Stomach smooth muscle (tissue), 2 donors: Measurements from ENCODE around the gene ZNF804A.
"Not testable (repeated sequence)": the region's sequence is repeated elsewhere in the genome, so short reads cannot be mapped to it uniquely, and the experiment has no call there.

ENCODE experiments used
- H3K27ac ChIP-seq: one replicate; pipeline ENCODE4 v1.7.0; 2013; ENCODE audit warnings: mild to moderate bottlenecking, low read length, inconsistent platforms
- H3K27me3 ChIP-seq, 2 donors: one replicate each; pipeline ENCODE4 v1.7.0; 2013; ENCODE audit warnings: low read length in 2 of 2; ENCODE audit not compliant: insufficient read depth in 2 of 2, control insufficient read depth in 1 of 2
- H3K36me3 ChIP-seq, 2 donors: one replicate each; pipeline ENCODE4 v1.7.0; 2013; ENCODE audit warnings: low read length in 2 of 2; ENCODE audit not compliant: control insufficient read depth in 2 of 2, insufficient read depth in 2 of 2
- H3K4me1 ChIP-seq: one replicate; pipeline ENCODE4 v1.7.0; 2013; ENCODE audit warnings: low read length; ENCODE audit not compliant: control insufficient read depth, insufficient read depth
- H3K4me3 ChIP-seq, 2 donors: one replicate each; pipeline ENCODE4 v1.7.0; 2013; ENCODE audit warnings: low read length in 2 of 2
- H3K9ac ChIP-seq, 2 donors: one replicate each; pipeline ENCODE4 v1.7.0; 2013; ENCODE audit warnings: low read length in 2 of 2, mild to moderate bottlenecking in 1 of 2
- H3K9me3 ChIP-seq, 2 donors: one replicate each; pipeline ENCODE4 v1.7.0; 2013; ENCODE audit warnings: low read length in 2 of 2; ENCODE audit not compliant: control insufficient read depth in 2 of 2
- donor health status: healthy.
- donor health status: Pancreatic carcinoma.

Gene ZNF804A

GRCh38 chr2:184875212-184875611, 276.9 kb downstream of the ZNF804A start:
- Histone ChIP-seq H3K9ac (no peak overlapping the region), H3K27me3 (no peaks in the 10 kb centered on the region)

GRCh38 chr2:184875911-184876310, 277.6 kb downstream of the ZNF804A start:
- no peak overlapping the region for H3K27ac ChIP-seq

More at GRCh38 chr2:184875212-184875611, 276.9 kb downstream of the ZNF804A start:
- Histone ChIP-seq H3K36me3 (no peaks in the 10 kb centered on the region), H3K4me1 (no peaks in the 10 kb centered on the region), H3K9me3 (no peaks in the 10 kb centered on the region), H3K4me3 (no peak overlapping the region), H3K27ac (no peak overlapping the region)

GRCh38 chr2:184877909-184878308, 279.6 kb downstream of the ZNF804A start:
- no peak overlapping the region for H3K9ac ChIP-seq
- H3K27ac ChIP-seq, result no peak overlapping the region
- H3K36me3 ChIP-seq, result no peaks in the 10 kb centered on the region
- no peaks in the 10 kb centered on the region for H3K27me3 ChIP-seq
- H3K9me3 ChIP-seq, result no peaks in the 10 kb centered on the region
- no peaks in the 10 kb centered on the region for H3K4me1 ChIP-seq
- H3K4me3 ChIP-seq, result no peak overlapping the region

More at GRCh38 chr2:184875911-184876310, 277.6 kb downstream of the ZNF804A start:
- Histone ChIP-seq H3K4me3 (no peak overlapping the region), H3K4me1 (no peaks in the 10 kb centered on the region), H3K36me3 (no peaks in the 10 kb centered on the region), H3K9me3 (no peaks in the 10 kb centered on the region), H3K9ac (no peak overlapping the region), H3K27me3 (no peaks in the 10 kb centered on the region)

- H3K27me3 ChIP-seq, result no peaks in the 10 kb centered on the region
- no peaks in the 10 kb centered on the region for H3K4me1 ChIP-seq
- H3K4me3 ChIP-seq, result no peak overlapping the region
- no peaks in the 10 kb centered on the region for H3K9me3 ChIP-seq
- no peaks in the 10 kb centered on the region for H3K36me3 ChIP-seq
- H3K27ac ChIP-seq, result no peak overlapping the region
- H3K9ac ChIP-seq, result no peak overlapping the region
Measured at GRCh38 chr2:184879671-184880070, 281.3 kb downstream of the ZNF804A start.

- H3K36me3 ChIP-seq, H3K9ac ChIP-seq, H3K9me3 ChIP-seq, H3K27ac ChIP-seq, H3K4me3 ChIP-seq, H3K27me3 ChIP-seq, H3K4me1 ChIP-seq: not testable (repeated sequence)
Measured at GRCh38 chr2:184886585-184886984, 288.3 kb downstream of the ZNF804A start.

- Histone ChIP-seq H3K9ac (no peak overlapping the region), H3K9me3 (no peaks in the 10 kb centered on the region), H3K27me3 (no peaks in the 10 kb centered on the region), H3K4me1 (no peaks in the 10 kb centered on the region), H3K27ac (no peak overlapping the region), H3K36me3 (no peaks in the 10 kb centered on the region), H3K4me3 (no peak overlapping the region)
Measured at GRCh38 chr2:184890311-184890710, 292.0 kb downstream of the ZNF804A start.

- H3K9me3 ChIP-seq, result no peaks in the 10 kb centered on the region
- H3K9ac ChIP-seq, result no peak overlapping the region
- H3K4me1 ChIP-seq, result no peaks in the 10 kb centered on the region
- no peak overlapping the region for H3K27ac ChIP-seq
- H3K36me3 ChIP-seq, result no peaks in the 10 kb centered on the region
- H3K4me3 ChIP-seq, result no peak overlapping the region
- H3K27me3 ChIP-seq, result no peaks in the 10 kb centered on the region
Measured at GRCh38 chr2:184904991-184905390, 306.7 kb downstream of the ZNF804A start.

- Histone ChIP-seq H3K36me3 (no peaks in the 10 kb centered on the region), H3K4me1 (no peaks in the 10 kb centered on the region), H3K4me3 (no peak overlapping the region), H3K27me3 (no peaks in the 10 kb centered on the region), H3K27ac (no peak overlapping the region), H3K9ac (no peak overlapping the region), H3K9me3 (no peaks in the 10 kb centered on the region)
Measured at GRCh38 chr2:184906160-184906559, 307.8 kb downstream of the ZNF804A start.

- no peaks in the 10 kb centered on the region for H3K9me3 ChIP-seq
- no peaks in the 10 kb centered on the region for H3K4me1 ChIP-seq
- no peaks in the 10 kb centered on the region for H3K27me3 ChIP-seq
- no peaks in the 10 kb centered on the region for H3K36me3 ChIP-seq
- H3K4me3 ChIP-seq, result no peak overlapping the region
- no peak overlapping the region for H3K9ac ChIP-seq
- no peak overlapping the region for H3K27ac ChIP-seq
Measured at GRCh38 chr2:184906709-184907108, 308.4 kb downstream of the ZNF804A start.

GRCh38 chr2:184908966-184909365, 310.6 kb downstream of the ZNF804A start:
- Histone ChIP-seq H3K36me3 (no peaks in the 10 kb centered on the region), H3K4me3 (no peak overlapping the region), H3K9me3 (no peaks in the 10 kb centered on the region), H3K27ac (no peak overlapping the region), H3K4me1 (no peaks in the 10 kb centered on the region), H3K9ac (no peak overlapping the region), H3K27me3 (no peaks in the 10 kb centered on the region)

GRCh38 chr2:184920451-184920965, 322.2 kb downstream of the ZNF804A start:
- H3K9me3 ChIP-seq, result no peaks in the 10 kb centered on the region
- H3K27ac ChIP-seq, result no peak overlapping the region
- H3K9ac ChIP-seq, result no peak overlapping the region
- no peaks in the 10 kb centered on the region for H3K4me1 ChIP-seq
- no peaks in the 10 kb centered on the region for H3K27me3 ChIP-seq
- H3K4me3 ChIP-seq, result no peak overlapping the region
- H3K36me3 ChIP-seq, result no peaks in the 10 kb centered on the region
